Activated naive CD8-positive, alpha-beta T cell treated with anti-CD3 and anti-CD28 coated beads, Interleukin-2, amount 50 U/mL, for 24 hours (primary cell): ENCODE data around the gene HSPA8.
"Not testable (repeated sequence)": the region's sequence is repeated elsewhere in the genome, so short reads cannot be mapped to it uniquely, and the experiment has no call there.

Experiments
- ATAC-seq: fragments of 150-1000 bp; cut with Tn5 transposase; one replicate; pipeline ENCODE4 v1.10.0; 2021
- DNase-seq: peaks from one replicate; pipeline ENCODE4 v3.0.0; 2021
- H3K27ac Mint-ChIP-seq: one replicate; pipeline ENCODE4 v1.8.0; 2021; ENCODE audit warnings: mild to moderate bottlenecking, mixed read lengths
- H3K27me3 Mint-ChIP-seq: one replicate; pipeline ENCODE4 v1.8.0; 2021; ENCODE audit warnings: mixed read lengths
- H3K36me3 Mint-ChIP-seq: one replicate; pipeline ENCODE4 v1.8.0; 2021; ENCODE audit warnings: low read depth, mixed read lengths
- H3K4me1 Mint-ChIP-seq: one replicate; pipeline ENCODE4 v1.8.0; 2021; ENCODE audit warnings: mixed read lengths
- H3K4me3 Mint-ChIP-seq: one replicate; pipeline ENCODE4 v1.8.0; 2021; ENCODE audit warnings: mild to moderate bottlenecking, moderate library complexity, mixed read lengths
- H3K9me3 Mint-ChIP-seq: one replicate; pipeline ENCODE4 v1.8.0; 2021; ENCODE audit warnings: mixed read lengths

HSPA8 gene

DNA sequence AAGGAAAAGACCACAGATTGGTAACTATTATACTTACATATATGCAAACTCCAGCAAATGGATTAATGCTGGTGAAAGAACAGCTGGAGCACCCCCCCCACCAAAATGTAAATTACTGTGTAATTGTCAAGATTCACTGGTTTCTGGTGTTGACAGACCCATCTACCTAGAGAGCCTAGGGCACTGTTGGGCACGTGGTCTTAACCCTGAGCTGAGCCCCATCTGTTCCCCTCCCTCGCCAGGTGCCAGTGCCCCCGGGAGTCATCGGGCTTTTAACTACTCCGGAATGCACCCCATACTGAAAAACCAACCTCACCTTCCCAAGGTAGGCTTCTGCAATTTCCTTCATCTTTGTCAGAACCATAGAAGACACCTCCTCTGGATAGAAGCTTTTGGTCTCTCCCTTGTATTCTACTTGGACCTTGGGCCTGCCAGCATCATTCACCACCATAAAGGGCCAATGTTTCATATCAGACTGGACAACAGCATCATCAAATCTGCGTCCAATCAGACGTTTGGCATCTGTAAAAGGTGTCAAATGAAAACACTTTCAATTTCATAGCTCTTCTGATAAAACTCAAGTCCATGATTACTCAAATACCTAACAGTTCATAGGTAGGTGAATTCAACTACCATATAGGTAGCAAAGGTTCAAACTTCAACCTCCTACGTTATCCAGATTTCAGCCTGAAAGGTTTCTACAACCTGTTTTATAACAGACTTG is 1.5 kb downstream of the HSPA8 start:
- Mint-ChIP-seq H3K36me3 (peaks cover 77% of the 10 kb centered on the region), H3K27me3 (peaks cover 11% of the 10 kb centered on the region), H3K4me3 (peak overlapping the region; percentile 97), H3K27ac (peak overlapping the region; percentile 100), H3K9me3 (no peaks in the 10 kb centered on the region), H3K4me1 (peaks cover 77% of the 10 kb centered on the region)
- no peak for DNase-seq
- no peak for ATAC-seq

DNA sequence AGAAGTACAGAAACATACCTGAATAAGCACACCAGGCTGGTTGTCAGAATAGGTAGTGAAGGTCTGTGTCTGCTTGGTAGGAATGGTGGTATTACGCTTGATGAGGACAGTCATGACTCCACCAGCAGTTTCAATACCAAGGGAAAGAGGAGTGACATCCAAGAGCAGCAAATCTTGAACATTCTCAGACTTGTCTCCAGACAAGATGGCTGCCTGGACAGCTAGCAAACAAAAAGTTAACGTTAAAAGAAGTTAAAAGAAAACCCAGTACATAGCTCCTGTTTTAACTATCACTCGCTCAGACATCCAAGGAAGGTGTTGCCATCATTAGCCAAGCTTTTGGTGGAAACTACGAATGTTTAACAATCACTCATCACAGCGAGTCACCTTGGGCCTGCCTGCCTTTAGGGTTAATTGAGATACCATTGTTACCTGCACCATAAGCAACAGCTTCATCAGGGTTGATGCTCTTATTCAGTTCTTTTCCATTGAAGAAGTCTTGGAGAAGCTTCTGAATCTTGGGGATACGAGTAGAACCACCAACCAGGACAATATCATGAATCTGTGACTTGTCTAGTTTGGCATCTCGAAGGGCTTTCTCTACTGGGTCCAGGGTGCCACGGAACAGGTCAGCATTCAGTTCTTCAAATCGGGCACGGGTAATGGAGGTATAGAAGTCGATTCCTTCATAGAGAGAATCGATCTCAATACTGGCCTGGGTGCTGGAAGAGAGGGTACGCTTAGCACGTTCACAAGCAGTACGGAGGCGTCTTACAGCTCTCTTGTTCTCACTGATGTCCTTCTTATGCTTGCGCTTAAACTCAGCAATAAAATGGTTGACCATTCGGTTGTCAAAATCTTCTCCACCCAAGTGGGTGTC is 2.7 kb downstream of the HSPA8 start:
- H3K27ac Mint-ChIP-seq = peak overlapping the region; percentile 100
- DNase-seq, ATAC-seq, H3K9me3 Mint-ChIP-seq: not testable (repeated sequence)
- peaks cover 11% of the 10 kb centered on the region for H3K27me3 Mint-ChIP-seq
- H3K36me3 Mint-ChIP-seq = peaks cover 79% of the 10 kb centered on the region
- peaks cover 68% of the 10 kb centered on the region for H3K4me1 Mint-ChIP-seq
- H3K4me3 Mint-ChIP-seq = peak overlapping the region; percentile 97

DNA sequence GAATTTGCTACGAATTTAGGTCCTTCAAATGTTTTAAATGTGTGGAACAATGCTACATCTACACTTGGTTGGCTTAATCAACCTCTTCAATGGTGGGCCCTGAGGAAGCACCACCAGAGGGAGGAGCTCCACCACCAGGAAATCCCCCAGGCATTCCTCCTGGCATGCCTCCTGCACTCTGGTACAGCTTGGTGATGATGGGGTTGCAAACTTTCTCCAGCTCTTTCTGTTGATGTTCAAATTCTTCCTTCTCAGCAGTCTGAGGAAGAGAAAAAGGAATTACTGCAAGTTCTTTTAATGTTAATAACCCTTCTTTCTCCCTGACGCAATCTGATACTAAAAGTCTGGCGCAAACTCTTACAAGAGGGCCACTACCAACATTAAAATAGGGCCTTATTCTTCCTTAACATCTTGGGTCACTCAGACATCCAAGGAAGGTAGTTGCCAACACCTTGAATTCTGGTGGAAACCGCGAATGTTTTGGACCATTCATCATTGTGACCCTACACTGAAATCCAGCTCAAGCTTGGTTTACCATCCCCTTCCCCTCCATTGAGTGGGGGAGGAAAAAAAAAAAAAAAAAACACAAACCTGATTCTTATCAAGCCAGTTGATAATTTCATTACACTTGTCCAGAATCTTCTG is 4.2 kb downstream of the HSPA8 start:
- Mint-ChIP-seq H3K36me3 (peaks cover 75% of the 10 kb centered on the region), H3K4me1 (peaks cover 64% of the 10 kb centered on the region), H3K9me3 (no peaks in the 10 kb centered on the region), H3K27ac (peak overlapping the region; percentile 100), H3K27me3 (peaks cover 11% of the 10 kb centered on the region), H3K4me3 (peak overlapping the region; percentile 97)
- DNase-seq (no peak), ATAC-seq (no peak)

DNA sequence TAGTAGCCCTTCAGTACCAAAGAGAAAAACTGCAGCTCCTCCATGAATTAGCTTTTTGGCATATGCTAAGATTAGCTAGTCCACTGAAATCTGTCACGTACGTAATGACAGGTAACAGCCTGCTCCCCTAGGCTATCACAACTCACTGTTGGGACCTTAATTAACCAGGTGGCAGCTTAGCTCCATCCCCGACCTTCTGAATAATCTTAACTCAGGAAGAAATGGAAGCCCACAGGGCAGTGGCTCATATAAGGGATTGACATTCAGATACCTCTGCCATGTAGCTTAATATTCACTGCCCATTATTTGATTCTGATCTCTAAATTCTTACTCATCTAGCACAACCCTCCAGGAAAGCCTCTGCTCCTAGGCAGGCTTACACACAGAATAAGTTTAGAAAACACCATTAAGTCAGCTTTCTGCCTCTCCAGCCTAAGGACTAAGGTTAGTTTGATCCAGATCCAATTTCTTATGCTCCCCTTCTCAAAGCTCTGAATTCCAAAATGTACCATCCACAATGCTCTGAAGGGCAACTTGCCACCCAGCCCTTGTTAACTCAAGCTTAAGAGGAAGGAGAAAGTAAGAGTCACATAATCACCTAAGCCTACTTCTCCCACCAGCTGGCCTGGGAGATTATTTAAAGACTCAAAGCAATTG is 5.0 kb downstream of the HSPA8 start:
- no peaks in the 10 kb centered on the region for H3K9me3 Mint-ChIP-seq
- H3K36me3 Mint-ChIP-seq = peaks cover 73% of the 10 kb centered on the region
- peak overlapping the region; percentile 97 for H3K4me3 Mint-ChIP-seq
- peaks cover 61% of the 10 kb centered on the region for H3K4me1 Mint-ChIP-seq
- peaks cover 8% of the 10 kb centered on the region for H3K27me3 Mint-ChIP-seq
- DNase-seq (no peak), ATAC-seq (no peak)
- peak overlapping the region; percentile 100 for H3K27ac Mint-ChIP-seq

DNA sequence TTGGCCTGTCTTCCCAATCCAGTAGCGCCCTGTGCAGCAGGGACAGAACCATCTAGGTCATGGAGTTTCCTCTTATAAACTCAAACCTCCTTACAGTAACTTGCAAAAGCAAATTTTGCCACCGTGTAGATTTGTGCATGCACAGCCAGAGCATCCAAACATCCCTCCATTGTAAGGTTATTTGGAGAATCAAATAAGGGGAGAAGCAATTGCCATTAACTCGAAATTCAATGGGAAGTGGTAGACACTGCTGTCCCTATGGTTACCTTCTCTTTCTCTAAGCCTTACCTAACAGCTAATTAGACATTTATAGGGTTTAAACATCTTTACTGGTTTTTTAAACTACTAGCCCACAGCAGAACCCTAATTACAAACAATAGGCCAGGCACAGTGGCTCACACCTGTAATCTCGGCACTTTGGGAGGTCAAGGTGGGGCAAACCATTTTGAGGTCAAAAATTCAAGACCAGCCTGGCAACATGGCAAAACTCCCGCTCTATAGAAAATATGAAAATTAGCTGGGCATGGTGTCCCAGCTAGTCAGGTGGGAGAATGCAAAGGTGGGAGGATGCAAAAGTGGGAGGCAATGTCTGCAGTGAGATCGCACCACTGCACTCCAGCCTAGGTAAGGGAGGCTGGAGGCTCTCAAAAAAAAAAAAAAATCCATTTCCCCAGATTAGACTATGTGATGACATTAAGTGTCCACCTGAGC is 6.6 kb downstream of the HSPA8 start:
- DNase-seq (no peak), ATAC-seq (no peak)
- peaks cover 47% of the 10 kb centered on the region for H3K4me1 Mint-ChIP-seq
- no peaks in the 10 kb centered on the region for H3K9me3 Mint-ChIP-seq
- peaks cover 4% of the 10 kb centered on the region for H3K27me3 Mint-ChIP-seq
- peaks cover 57% of the 10 kb centered on the region for H3K36me3 Mint-ChIP-seq
- H3K27ac Mint-ChIP-seq = peak overlapping the region; percentile 100
- H3K4me3 Mint-ChIP-seq = peak overlapping the region; percentile 97

DNA sequence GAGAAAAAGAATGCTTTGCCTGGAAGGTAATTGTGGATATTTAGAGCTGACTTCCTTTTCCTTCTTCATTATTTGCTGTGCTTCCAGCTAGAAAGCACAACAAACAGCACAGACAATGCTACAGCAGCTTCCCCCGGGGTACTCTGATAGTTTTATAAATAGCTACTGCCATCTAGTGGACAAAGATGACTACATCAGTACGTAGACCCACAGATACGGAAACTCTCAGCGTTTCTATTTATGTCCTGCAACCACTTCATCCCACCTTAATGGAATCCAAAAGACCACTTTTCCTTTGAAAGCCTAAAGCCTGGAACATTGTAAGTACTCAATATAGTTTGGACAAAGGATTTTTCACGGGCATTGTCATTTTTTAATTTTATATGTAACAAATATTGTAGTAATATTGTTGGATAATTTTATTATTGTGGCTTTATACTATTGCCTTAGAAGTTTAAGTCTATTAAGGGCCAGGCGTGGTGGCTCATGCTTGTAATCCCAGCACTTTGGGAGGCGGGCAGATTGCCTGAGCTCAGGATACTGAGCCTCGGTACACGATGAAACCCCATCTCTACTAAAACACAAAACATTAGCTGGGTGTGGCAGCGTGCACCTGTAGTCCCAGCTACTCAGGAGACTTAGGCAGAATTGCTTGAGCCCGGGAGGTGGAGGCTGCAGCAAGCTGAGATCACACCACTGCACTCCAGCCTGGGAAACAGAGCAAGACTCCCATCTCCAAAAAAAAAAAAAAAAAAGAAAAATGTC is 7.5 kb downstream of the HSPA8 start:
- H3K36me3 Mint-ChIP-seq = peaks cover 48% of the 10 kb centered on the region
- peak overlapping the region; percentile 30 for H3K4me3 Mint-ChIP-seq
- peak overlapping the region; percentile 100 for H3K27ac Mint-ChIP-seq
- DNase-seq (no peak), ATAC-seq (peak; percentile 62)
- no peaks in the 10 kb centered on the region for H3K9me3 Mint-ChIP-seq
- H3K27me3 Mint-ChIP-seq = peaks cover 4% of the 10 kb centered on the region
- H3K4me1 Mint-ChIP-seq = peaks cover 43% of the 10 kb centered on the region

DNA sequence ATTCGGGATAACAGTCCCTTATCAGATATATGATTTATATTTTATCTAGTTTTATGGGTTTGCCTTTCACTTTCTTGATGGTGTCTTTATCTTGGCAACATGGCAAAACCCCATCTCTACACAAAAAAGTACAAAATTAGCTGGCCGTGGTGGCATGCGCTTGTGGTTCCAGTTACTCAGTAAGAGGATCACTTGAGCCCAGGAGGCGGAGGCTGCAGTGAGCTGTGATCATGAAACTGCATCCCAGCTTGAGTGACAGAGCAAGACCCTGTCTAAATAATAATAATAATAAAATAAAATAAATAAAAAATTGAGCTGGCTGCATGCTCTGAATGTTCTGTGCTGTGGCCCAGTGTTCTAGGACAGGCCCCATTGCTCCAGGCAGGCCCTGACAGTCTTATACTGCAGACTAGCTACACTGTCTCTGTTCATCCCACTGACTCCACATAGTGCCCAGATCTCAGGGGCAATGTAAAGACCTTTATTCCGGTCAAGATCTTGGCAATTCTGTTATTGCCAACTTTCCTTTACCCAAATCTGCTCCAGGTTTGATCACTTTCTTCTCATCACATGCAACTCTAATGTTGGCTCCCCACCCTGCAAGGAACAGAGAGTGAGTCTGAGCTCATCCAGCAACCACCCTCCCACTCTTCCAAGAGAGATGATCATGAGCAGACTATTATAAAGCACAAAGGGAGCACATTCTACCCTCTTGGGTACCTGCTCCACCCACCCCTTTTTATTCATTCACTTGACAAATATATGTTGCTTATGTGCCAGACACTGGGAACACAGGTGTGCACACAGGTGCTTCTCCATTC is 8.8 kb downstream of the HSPA8 start:
- ATAC-seq = no peak
- Mint-ChIP-seq H3K4me3 (no peak overlapping the region), H3K36me3 (peaks cover 34% of the 10 kb centered on the region), H3K27ac (peak overlapping the region; percentile 69), H3K9me3 (no peaks in the 10 kb centered on the region), H3K4me1 (peaks cover 29% of the 10 kb centered on the region), H3K27me3 (no peaks in the 10 kb centered on the region)
- no peak for DNase-seq

DNA sequence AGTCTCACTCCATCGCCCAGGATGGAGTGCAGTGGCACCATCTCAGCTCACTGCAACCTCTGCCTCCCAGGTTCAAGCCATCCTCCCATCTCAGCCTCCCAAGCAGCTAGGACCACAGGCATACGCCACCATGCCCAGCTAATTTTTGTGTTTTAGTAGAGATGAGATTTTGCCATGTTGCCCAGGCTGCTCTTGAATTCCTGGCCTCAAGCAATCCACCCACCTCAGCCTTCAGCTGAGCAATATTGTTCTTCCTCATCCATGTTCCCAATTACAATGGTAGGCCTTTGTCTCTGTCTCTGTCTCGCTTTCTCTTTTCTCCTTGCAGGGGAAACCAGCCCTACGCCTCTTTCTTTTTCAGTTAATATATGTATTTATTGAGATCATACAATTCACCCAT is 10.3 kb downstream of the HSPA8 start:
- peaks cover 20% of the 10 kb centered on the region for H3K36me3 Mint-ChIP-seq
- ATAC-seq = no peak
- H3K27me3 Mint-ChIP-seq = no peaks in the 10 kb centered on the region
- H3K27ac Mint-ChIP-seq = no peak overlapping the region
- peaks cover 14% of the 10 kb centered on the region for H3K4me1 Mint-ChIP-seq
- H3K4me3 Mint-ChIP-seq = no peak overlapping the region
- no peak for DNase-seq
- no peaks in the 10 kb centered on the region for H3K9me3 Mint-ChIP-seq

DNA sequence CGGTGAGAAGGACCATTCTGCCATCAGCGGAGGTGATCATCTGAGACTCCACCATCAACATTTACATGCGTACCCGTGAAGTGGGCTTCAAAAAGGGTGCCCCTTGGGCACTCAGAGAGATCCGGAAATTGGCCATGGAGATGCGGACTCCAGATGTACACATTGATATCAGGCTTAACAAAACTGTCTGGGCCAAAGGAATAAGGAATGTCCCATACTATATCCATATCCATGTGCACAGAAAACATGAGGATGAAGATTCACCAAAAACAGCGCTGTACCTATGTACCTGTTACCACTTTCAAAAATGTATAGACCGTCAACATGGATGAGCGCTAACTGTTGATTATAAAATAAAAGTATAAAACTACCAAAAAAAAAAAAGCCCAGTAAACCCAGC is 10.8 kb downstream of the HSPA8 start:
- peaks cover 15% of the 10 kb centered on the region for H3K36me3 Mint-ChIP-seq
- no peak for DNase-seq
- no peak for ATAC-seq
- H3K9me3 Mint-ChIP-seq = no peaks in the 10 kb centered on the region
- no peak overlapping the region for H3K4me3 Mint-ChIP-seq
- no peaks in the 10 kb centered on the region for H3K27me3 Mint-ChIP-seq
- peaks cover 9% of the 10 kb centered on the region for H3K4me1 Mint-ChIP-seq
- no peak overlapping the region for H3K27ac Mint-ChIP-seq

DNA sequence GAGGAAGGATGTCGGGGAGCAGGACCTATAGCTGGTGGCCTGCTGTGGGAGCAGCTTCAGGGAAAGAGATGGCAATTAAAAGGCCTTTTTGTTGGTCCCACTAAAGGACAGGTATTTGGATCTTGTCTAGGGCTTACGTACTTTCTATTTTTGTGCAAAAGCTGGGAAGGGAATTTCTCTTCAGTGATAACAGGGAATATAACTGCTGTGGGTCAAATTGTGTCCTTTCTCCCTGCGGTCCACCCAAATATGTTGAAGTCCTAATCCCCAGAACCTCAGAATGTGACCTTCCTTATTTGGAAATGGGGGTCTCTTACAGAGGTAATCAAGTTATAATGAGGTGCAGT is 14.0 kb downstream of the HSPA8 start:
- no peak for ATAC-seq
- Mint-ChIP-seq H3K4me3 (no peak overlapping the region), H3K36me3 (no peaks in the 10 kb centered on the region), H3K9me3 (no peaks in the 10 kb centered on the region), H3K27ac (no peak overlapping the region), H3K27me3 (no peaks in the 10 kb centered on the region), H3K4me1 (no peaks in the 10 kb centered on the region)
- no peak for DNase-seq

DNA sequence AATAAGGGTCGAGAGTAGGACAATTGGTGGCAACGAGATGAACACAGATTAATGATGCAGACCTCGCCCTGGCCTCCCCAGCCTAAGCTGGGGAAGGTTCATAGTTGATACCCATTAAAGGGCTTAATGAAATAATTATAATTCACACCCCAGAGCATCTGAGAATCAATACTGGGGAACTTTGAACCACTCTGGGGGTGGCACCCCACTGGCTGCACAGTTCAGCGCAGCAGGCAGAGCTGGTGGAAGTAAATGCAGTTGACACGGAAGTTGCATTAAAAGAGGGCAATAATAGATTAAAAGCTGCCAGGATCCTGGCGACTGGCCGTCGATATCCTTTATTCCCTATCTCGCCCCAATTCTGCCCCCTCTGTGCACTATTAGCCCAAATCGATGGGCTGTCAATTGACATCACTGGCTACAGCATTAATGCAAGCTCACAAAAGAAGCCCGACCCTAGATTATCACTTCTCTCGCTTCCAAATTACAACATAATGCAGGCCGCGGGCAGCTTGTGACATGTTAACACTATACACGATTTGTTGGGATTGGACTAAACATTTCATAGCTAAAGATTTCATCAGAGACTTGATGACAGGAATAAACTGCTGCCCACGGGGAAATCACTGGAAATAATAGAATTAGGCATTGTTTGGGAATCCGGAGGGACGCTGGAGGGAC is 14.5 kb downstream of the HSPA8 start:
- Mint-ChIP-seq H3K4me3 (no peak overlapping the region), H3K36me3 (no peaks in the 10 kb centered on the region), H3K27ac (no peak overlapping the region), H3K27me3 (no peaks in the 10 kb centered on the region), H3K4me1 (no peaks in the 10 kb centered on the region), H3K9me3 (no peaks in the 10 kb centered on the region)
- no peak for DNase-seq
- no peak for ATAC-seq

DNA sequence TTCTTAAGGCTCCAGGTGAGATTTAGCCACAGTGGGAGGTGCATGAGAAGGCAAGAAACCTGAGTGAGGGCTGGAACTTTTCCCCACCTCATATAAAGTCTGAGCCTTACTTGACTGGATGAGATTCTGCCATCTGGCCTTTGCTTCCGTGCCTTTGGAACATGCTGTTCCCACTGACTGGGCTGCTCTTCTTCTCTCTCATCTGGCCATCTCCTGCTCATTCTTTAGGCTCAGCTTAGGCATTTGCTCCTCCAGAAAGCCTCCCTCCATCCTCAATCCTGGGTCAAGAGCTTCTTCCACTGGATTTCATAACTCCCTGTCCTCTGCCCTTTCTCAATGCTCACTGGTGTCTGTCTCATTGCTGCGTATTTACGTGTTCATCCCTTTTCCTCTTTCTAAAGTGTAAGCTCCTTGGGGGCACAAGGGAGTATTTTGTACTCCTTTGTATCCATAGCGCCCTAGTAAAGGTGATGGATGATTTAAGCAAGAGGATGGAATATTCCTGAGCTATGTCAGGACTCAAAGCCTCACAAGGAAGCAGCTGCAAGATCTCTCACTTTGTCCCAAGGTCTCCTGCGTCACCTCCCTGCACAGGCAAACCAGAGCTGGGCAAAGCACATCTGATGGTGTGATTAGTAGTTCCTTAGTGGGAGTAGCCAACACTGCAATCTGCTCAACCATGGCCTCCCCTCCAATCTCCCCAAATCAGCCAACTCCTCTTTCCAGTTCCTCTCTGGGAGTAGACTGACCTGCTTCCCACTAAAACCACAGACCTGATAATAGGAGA is 15.3 kb downstream of the HSPA8 start:
- H3K9me3 Mint-ChIP-seq = no peaks in the 10 kb centered on the region
- no peaks in the 10 kb centered on the region for H3K27me3 Mint-ChIP-seq

More for the DNA sequence above, 15.3 kb downstream of the HSPA8 start:
- Mint-ChIP-seq H3K4me1 (no peaks in the 10 kb centered on the region), H3K36me3 (no peaks in the 10 kb centered on the region), H3K4me3 (no peak overlapping the region), H3K27ac (no peak overlapping the region)
- DNase-seq = no peak
- ATAC-seq = no peak
